ENCODE measurements around the gene OR10D3.
"Not testable (repeated sequence)": the region's sequence is repeated elsewhere in the genome, so short reads cannot be mapped to it uniquely, and the experiment has no call there.

The OR10D3 gene, protein sequence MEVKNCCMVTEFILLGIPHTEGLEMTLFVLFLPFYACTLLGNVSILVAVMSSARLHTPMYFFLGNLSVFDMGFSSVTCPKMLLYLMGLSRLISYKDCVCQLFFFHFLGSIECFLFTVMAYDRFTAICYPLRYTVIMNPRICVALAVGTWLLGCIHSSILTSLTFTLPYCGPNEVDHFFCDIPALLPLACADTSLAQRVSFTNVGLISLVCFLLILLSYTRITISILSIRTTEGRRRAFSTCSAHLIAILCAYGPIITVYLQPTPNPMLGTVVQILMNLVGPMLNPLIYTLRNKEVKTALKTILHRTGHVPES

DNA sequence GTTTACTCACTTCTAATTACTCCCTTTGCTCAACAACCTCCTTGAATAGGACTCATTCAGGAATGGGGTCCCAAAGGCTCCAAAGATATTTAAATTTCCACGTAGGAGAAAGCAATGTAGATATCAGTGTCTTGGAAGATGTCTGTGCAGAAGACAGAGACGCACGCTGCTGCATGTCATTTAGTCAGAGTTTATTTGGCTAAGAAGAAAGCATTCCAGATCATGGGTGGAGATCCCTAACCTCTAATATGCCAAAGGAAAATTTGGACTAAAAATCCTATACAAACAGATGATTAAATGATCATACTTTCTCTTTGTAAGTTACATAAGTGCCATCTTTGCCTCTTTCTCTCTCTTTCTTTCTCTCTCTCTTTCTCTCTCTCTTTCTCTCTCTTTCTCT lies at the start of gene OR10D3:
Gene OR10D3, plus strand, starts transcription at position 278 of the 400 bp plus-strand sequence. CDS start 1,925 bp downstream, outside the sequence.
- DNase-seq = no peak

DNA sequence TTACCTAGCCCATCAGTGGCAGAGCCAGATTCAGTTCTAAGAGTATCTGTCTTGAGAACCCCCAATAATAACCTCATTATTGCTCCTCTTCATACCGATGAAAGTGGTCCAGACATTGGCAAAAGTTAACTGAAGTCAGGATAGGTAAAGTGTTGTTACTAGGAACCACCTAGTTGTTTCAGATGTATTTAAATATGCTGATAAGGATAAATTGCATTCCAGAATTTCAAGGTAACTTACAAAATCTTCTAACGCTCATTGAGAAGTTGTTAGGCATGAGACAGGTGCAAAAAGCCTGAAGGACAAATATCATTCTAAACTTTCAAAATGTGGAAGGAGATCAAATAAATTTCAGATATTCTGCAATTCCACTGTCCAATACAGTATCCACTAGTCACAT lies 40.1 kb upstream of the OR10D3 start:
- no peak for DNase-seq

DNA sequence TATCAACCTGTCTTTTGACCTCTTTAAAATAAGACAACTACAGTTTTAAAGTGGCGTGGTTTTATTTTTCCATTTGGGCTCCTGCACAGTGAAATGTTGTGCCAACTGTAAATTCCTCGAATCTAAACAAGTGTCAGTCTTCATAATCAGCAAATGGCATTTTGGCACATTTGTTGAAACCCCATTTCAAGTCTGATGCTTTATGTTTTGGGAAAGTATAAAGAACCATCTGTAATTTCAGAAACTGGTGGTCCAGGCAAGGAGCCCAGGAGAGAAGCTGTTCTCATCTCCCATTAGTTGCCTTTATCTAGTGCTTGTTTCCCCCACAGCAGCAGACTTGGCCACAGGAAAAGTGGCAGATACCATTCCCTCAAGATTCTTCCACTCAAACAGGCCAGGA lies 35.2 kb upstream of the OR10D3 start:
- no peak for DNase-seq

DNA sequence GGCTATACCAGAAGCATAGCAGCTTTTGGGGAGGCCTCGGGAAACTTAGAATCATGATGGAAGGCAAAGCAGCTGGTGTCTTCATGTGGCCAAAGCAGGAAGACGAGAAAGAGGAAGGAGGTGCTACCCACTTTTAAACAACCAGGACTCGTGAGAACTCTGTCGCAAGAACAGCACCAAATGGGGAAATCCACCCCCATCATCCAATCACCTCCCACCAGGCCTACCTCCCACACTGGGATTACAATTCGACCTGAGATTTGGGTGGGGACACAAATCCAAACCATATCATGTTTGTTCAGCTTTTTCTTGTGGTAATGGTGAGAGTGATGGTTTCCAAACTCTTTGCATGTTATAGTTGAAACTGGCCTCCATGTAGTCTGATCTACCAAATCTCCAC lies 32.5 kb upstream of the OR10D3 start:
- DNase-seq = no peak

GRCh38 chr11:124152770-124153407 lies 30.3 kb upstream of the OR10D3 start:
- DNase-seq = no peak

DNA sequence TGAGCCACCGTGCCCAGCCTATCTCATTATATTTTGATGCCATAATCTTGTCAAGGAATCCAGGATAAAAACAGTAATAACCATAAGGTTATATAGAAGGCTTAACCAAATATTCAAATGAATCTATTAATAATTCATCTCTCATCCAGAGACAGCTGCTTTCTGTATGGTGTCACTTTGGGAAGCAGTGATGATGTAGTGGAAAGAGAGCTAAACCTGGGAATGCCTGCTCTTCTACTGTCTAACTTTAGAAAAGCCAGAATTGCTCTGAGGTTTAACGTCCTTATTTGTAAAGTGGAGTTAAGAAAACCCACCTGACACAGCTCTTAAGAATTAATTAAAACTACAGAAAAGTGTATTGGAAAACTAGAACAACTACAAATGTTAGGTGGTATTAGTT lies 29.3 kb upstream of the OR10D3 start:
- DNase-seq = no peak

DNA sequence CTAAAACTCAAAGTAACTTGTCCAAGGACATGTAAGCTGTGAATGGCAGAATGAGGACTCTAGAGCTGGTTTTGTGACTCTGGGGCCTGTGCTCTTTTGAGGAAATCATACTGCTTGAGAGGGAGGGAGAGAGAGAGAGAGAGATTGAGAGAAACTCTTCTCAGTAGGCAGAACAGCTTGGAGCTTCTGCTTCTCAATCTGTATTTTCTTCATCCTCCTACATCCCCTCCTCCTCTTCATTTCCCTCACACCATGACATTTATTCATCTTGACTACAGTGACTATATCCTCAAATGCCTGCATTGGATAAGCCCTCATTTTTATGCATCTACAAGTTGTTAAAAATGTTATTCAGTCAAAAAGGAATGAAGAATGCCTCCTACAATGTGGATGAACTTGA lies 23.7 kb upstream of the OR10D3 start:
- DNase-seq = no peak

GRCh38 chr11:124160986-124161385 lies 22.2 kb upstream of the OR10D3 start:
- DNase-seq = no peak

- DNase-seq = no peak
Observed at GRCh38 chr11:124167826-124168231, 15.3 kb upstream of the OR10D3 start.

DNA sequence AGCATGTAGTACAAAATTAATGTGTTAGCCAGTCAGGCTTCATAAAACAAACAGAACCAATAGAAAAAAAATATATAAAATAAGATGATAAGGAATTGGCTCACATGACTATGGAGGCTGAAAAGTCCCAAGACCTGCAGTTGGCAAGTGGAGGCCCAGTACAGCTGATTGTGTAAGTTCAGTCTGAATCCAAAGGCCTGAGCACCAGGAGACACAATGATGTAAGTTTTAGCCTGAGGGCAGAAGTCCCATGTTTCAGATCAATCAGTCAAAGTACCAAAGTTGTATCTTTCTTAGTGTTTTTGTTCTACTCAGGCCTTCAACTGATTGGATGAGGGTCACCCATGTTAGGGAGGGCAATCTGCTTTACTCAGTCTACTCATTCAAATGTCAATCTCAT lies 14.3 kb upstream of the OR10D3 start:
- DNase-seq = no peak

GRCh38 chr11:124170315-124170714 lies 12.8 kb upstream of the OR10D3 start:
- not testable (repeated sequence) for DNase-seq

DNA sequence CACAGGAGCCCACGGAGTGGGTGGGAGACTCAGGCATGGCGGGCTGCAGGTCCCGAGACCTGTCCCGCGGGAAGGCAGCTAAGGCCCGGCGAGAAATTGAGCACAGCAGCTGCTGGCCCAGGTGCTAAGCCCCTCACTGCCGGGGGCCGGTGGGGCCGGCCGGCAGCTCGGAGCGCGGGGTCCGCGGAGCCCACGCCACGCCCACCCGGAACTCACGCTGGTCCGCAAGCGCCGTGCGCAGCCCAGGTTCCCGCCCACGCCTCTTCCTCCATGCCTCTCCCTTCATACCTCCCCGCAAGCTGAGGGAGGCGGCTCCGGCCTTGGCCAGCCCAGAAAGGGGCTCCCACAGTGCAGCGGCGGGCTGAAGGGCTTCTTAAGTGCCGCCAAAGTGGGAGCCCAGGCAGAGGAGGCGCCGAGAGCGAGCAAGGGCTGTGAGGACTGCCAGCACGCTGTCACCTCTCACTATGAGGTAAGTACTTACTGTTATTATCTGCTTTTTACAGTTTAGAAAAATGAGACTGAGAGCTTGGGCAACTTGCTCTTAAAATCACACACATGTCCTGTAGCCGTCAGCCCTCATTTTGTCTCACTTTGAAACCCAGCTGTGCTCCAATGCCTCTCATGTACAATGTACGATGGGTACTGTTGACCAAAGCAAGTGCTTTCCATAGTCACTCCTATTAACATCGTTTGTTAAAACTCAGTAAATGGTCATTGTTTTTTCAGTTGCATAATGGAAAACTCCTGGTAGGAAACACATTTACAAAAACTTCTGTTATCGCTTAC lies 12.2 kb upstream of the OR10D3 start:
- DNase-seq = no peak

DNA sequence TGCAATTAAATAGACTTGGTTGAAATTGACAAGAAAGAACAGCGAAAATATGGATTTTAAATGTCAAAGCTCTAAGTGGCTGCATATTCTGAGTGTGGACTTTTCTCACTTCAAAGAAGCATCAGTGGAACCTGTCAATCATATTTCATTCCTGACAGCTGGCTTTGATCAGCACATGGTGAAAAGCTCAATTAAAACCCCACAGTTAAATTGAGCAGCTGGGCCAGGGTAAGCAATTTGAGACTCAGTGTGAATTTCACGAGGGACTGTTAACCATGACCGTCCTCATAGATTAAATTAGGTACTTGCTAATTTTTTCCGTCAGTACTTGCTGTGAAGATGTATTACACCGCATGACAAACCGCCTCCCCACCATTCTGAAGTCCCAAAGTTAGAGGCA lies 11.0 kb upstream of the OR10D3 start:
- no peak for DNase-seq

- no peak for DNase-seq
Observed at GRCh38 chr11:124172599-124172998, 10.5 kb upstream of the OR10D3 start.

DNA sequence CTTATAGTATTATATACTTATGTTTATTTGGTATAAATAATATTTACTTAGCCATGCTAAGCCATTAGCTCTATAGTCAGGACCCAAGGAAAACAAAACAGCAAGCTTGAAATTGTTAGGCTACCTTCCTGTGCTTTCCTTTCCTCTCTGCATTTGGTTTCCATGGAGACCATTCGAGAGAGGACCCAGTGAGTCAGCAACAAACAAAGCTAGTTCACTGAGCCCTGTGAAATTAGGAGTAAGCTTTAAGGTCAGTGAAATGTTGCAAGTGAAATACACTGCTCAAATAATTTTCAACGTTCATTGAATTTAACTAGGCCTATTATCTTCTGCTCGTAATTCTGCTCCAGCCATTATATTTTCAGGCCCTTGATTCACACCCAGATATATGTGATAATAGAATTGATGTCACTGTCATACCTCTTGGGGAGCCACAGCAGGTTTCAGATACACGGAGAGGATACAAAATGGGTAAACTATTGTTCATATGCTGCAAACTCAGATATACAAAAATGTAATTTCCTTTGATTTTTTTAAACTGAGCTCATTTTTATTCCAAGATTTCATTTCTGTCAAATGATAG lies 9.1 kb upstream of the OR10D3 start:
- DNase-seq = no peak

- DNase-seq = no peak
Observed at GRCh38 chr11:124176925-124177715, 6.0 kb upstream of the OR10D3 start.

DNA sequence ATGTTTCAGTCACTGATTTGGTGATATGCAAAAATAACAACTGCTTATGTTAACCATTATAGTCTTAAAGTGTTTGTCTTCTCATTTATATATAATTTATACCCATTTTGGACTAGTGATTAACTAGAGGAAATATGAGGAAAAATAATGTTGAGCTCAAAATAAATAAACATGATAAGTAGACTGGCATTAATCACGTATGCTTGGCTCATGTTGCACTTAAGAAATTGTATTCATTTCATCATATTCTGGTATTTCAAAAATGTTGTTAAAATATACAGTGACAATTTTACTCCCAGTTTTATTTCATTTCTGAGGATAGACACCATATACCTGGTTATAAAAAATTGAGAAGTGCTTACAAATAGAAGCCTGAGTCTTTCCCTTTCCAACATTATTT lies 3.8 kb upstream of the OR10D3 start:
- no peak for DNase-seq

DNA sequence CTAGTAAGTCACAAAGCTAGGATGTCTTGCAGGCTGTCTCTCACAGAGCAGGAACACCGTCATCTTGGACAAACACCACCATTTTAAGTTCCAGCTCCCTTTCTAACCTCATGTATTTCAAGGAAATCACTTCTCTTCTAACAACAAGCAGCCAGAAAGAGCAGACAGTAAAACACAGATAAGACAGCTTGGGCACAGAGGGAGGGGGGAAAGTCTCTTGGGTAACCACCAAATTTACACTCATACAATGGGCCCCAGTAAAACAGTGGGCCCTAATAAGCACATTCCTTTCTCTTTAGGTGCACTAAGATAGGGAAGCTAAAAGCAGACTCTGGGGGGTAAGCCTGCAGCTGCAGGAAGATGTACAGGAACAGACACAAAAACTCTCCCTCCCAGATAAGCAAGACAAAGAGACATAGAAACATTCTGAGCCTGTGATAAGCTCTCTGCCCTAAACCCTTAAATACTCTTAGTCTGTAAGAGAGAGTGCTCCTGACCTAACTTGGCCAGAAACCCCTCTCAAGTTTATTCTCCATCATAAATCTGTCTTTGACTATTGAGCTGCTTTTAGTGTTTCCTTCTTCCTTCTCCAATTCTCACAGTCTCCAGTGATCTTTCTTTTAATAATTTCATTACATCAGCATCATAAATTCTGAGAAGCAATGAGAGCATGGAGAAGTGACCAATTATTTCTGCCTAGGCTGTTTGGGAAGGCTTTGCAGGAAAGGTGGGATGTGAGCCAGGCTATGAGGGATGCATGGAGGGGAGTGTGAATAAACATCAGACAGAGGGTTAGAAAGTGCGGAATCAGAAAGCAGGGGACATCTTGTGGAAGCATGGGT lies 7.4 kb downstream of the OR10D3 start:
- DNase-seq = no peak

GRCh38 chr11:124193221-124194010 lies 10.3 kb downstream of the OR10D3 start:
- DNase-seq = no peak

- DNase-seq = no peak
Observed at GRCh38 chr11:124194293-124195188, 11.4 kb downstream of the OR10D3 start.

All from activated CD4-positive, CD25-positive, alpha-beta regulatory T cell treated with anti-CD3 and anti-CD28 coated beads, Interleukin-2, amount 50 U/mL, for 72 hours (primary cell).